WTC11 (cell line): ENCODE results near the gene PIKFYVE. TPM values are rescaled to one million over a fixed set of nuclear protein-coding genes. Genes with fewer than 3 reads are reported as not detected.

Experiments
- ATAC-seq: fragments of 200-7000 bp; cut with Tn5 transposase; 2 replicates; pipeline ENCODE4 v1.10.0; 2021; ENCODE audit warnings: mild to moderate bottlenecking, moderate library complexity
- CTCF ChIA-PET: fragments of 300-600 bp; sonication (Branson Sonifier 250); formaldehyde crosslinking; loops from one replicate; lab custom pipeline; 2021; ENCODE audit warnings: antibody characterized with exemption; lab: Charles Lee
- POLR2A ChIA-PET: fragments of 350-600 bp; sonication (Branson Sonifier 250); formaldehyde crosslinking; loops from one replicate; lab custom pipeline; 2021; ENCODE audit warnings: antibody characterized with exemption; lab: Charles Lee
- DNase-seq: peaks from one replicate; pipeline ENCODE4 v3.0.0; 2021; ENCODE audit warnings: low spot score
- H3K27ac Mint-ChIP-seq: 2 replicates; pipeline ENCODE4 v1.8.0; 2021; ENCODE audit warnings: mixed read lengths
- H3K27me3 Mint-ChIP-seq: 2 replicates; pipeline ENCODE4 v1.8.0; 2021; ENCODE audit warnings: low read depth, mild to moderate bottlenecking, moderate library complexity, mixed read lengths
- H3K36me3 Mint-ChIP-seq: 2 replicates; pipeline ENCODE4 v1.8.0; 2021; ENCODE audit warnings: mixed read lengths
- H3K4me1 Mint-ChIP-seq: 2 replicates; pipeline ENCODE4 v1.8.0; 2022; ENCODE audit warnings: mixed read lengths
- H3K4me3 Mint-ChIP-seq: 2 replicates; pipeline ENCODE4 v1.8.0; 2021; ENCODE audit warnings: mild to moderate bottlenecking, moderate library complexity, mixed read lengths
- H3K9me3 Mint-ChIP-seq: 2 replicates; pipeline ENCODE4 v1.8.0; 2021; ENCODE audit warnings: mixed read lengths
- ATF2 ChIP-seq: sonication (generic); formaldehyde crosslinking; IDR thresholded peaks from 2 replicates; pipeline ENCODE4 v1.8.1; 2022; ENCODE audit warnings: low read depth, missing genetic modification reagents, borderline replicate concordance
- CTCF ChIP-seq: fragments of 200-600 bp; IDR thresholded peaks from 2 replicates; pipeline ENCODE4 v1.8.0; 2022; ENCODE audit warnings: antibody characterized with exemption
- GRHL2 ChIP-seq: fragments of 250-450 bp; sonication (Bioruptor Pico); IDR thresholded peaks from 2 replicates; pipeline ENCODE4 v1.8.0; 2022; ENCODE audit warnings: mild to moderate bottlenecking, moderate library complexity; ENCODE audit not compliant: insufficient replicate concordance, severe bottlenecking
- HMGA2 ChIP-seq: fragments of 250-450 bp; sonication (Bioruptor Pico); IDR thresholded peaks from 2 replicates; pipeline ENCODE4 v1.4.0; 2021; ENCODE audit warnings: mild to moderate bottlenecking, moderate library complexity
- MLX ChIP-seq: sonication (generic); formaldehyde crosslinking; IDR thresholded peaks from 2 replicates; pipeline ENCODE4 v1.8.1; 2023; ENCODE audit warnings: mild to moderate bottlenecking, missing genetic modification reagents, moderate library complexity
- NFYB ChIP-seq: sonication (generic); formaldehyde crosslinking; conservative IDR thresholded peaks from 2 replicates; pipeline ENCODE4 v1.8.0; 2022; ENCODE audit warnings: low read depth, missing genetic modification reagents
- PRDM15 ChIP-seq: sonication (generic); formaldehyde crosslinking; IDR thresholded peaks from 2 replicates; pipeline ENCODE4 v1.8.0; 2022; ENCODE audit warnings: missing genetic modification reagents
- RELA ChIP-seq: sonication (generic); formaldehyde crosslinking; IDR thresholded peaks from 2 replicates; pipeline ENCODE4 v1.8.1; 2022; ENCODE audit warnings: missing genetic modification reagents, mild to moderate bottlenecking, borderline replicate concordance
- STAT6 ChIP-seq: sonication (generic); formaldehyde crosslinking; conservative IDR thresholded peaks from 2 replicates; pipeline ENCODE4 v1.8.1; 2023; ENCODE audit warnings: mild to moderate bottlenecking, low read depth, missing genetic modification reagents, moderate library complexity
- TCF7 ChIP-seq: sonication (generic); formaldehyde crosslinking; IDR thresholded peaks from 2 replicates; pipeline ENCODE4 v1.8.0; 2022; ENCODE audit warnings: mild to moderate bottlenecking, low read depth, missing genetic modification reagents, moderate library complexity
- TP53 ChIP-seq: sonication (generic); formaldehyde crosslinking; IDR thresholded peaks from 2 replicates; pipeline ENCODE4 v1.8.1; 2023; ENCODE audit warnings: mild to moderate bottlenecking, missing genetic modification reagents
- ZMAT4 ChIP-seq: fragments of 250-450 bp; sonication (Bioruptor Pico); IDR thresholded peaks from 2 replicates; pipeline ENCODE4 v1.9.0; 2021; ENCODE audit warnings: mild to moderate bottlenecking
- ZNF232 ChIP-seq: sonication (generic); formaldehyde crosslinking; IDR thresholded peaks from 2 replicates; pipeline ENCODE4 v1.8.0; 2022; ENCODE audit warnings: mild to moderate bottlenecking, missing genetic modification reagents
- ZNF532 ChIP-seq: fragments of 250-450 bp; sonication (Bioruptor Pico); IDR thresholded peaks from 2 replicates; pipeline ENCODE4 v1.9.0; 2021; ENCODE audit warnings: mild to moderate bottlenecking, borderline replicate concordance
- total RNA-seq: library from RNA; stranded (reverse); gene quantifications from 3 replicates; pipeline ENCODE4 v1.2.3, GENCODE V29; 2021

The PIKFYVE gene
- total RNA-seq, 1 experiment from 2014 or later, result 36.1 TPM

- TF ChIP-seq ATF2 (CRISPR knock-in tag) (no peak), RELA (no peak), ZMAT4 (no peak), ZNF532 (no peak), TCF7 (CRISPR knock-in tag) (no peak), MLX (no peak), HMGA2 (CRISPR knock-in tag) (no peak), TP53 (CRISPR knock-in tag) (no peak), NFYB (CRISPR knock-in tag) (no peak), STAT6 (CRISPR knock-in tag) (no peak), ZNF232 (CRISPR knock-in tag) (no peak)
These were observed 105.5 kb downstream of the PIKFYVE start (continued) for GRCh38 chr2:208371634-208371935.

- ChIA-PET POLR2A (no interaction called here), CTCF (interaction anchor here (0.6 to 1.9 kb wide), 14 partner anchors 12 to 1706 kb away, joined by 3 to 13 read pairs (median 4); partner anchors contain the start of genes PIKFYVE and PTH2R)
- Mint-ChIP-seq H3K36me3 (peaks cover 7% of the 10 kb centered on the region), H3K27ac (no peak overlapping the region), H3K4me1 (peaks cover 26% of the 10 kb centered on the region), H3K9me3 (peaks cover 7% of the 10 kb centered on the region), H3K4me3 (no peak overlapping the region), H3K27me3 (peaks cover 3% of the 10 kb centered on the region; the same call in 1 of the 2 replicates)
- TF ChIP-seq CTCF, result peak; percentile 74; the same call in 1 of the 2 replicates
- peak; percentile 26; the same call in 1 of the 2 replicates for TF ChIP-seq PRDM15 (CRISPR knock-in tag)
- TF ChIP-seq GRHL2 (CRISPR knock-in tag), result no peak
- DNase-seq, result peak; percentile 57
- peak; percentile 74 for ATAC-seq
These were observed 107.5 kb downstream of the PIKFYVE start for GRCh38 chr2:208373460-208374089.
